ENCODE results near the gene POU1F1. TPM values are rescaled to one million over a fixed set of nuclear protein-coding genes. Genes with fewer than 3 reads are reported as not detected.
A peak's percentile ranks its signal among the peaks of the same experiment; 100 is the strongest.
"Not testable (repeated sequence)": the region's sequence is repeated elsewhere in the genome, so short reads cannot be mapped to it uniquely, and the experiment has no call there.

The POU1F1 gene
- total RNA-seq, 1 donor from 2014 or later = not detected

DNA sequence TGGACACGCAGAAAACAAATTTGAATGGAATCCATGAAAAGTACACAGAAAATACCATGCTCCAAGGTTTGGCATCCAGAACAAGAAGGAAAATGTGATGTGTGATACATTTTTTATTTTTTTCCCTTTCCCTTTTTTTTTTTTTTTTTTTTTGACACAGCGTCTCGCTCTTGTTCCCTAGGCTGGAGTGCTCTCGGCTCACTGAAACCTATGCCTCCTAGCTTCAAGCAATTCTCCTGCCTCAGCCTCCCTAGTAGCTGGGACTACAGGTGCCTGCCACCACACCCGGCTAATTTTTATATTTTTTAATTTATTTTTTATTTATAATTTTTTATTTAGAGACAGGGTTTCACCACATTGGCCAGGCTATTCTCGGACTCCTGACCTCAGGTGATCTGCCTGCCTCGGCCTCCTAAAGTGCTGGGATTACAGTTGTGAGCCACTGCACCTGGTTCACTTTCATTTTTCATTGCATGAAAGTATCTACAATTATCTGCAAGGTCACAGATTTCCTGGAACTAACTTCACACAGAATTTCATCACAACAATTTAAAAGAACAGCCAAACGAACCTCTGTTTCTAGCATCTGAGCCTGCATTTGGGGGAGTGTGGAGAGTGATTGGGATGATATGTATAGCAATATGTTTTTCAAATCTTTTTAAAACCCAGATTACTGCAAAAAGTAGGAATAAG, 8.3 kb downstream of the POU1F1 start:
- intact Hi-C loops (cut with DNase I) = no loop called here
- DNase-seq (no peak), ATAC-seq (ENCODE audit: poor library complexity) (no peak)

DNA sequence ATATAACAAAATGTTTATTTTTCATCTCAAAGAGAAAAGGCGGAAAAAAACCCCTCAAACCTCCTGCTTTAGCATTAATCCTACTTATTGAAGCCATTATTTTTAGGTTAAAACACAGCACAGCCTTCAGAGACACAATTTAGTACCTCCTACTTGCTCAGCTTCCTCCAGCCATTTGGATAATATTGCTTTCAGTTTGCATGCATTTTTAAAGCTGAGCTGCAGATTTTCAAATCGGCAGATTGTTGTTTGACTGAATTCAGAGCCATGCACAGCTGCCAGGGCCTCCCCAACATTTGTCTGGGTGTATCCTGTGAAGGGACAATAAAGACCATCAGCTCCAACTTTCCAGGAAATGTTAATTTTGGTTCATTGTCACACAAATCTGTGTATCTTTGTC, 14.5 kb downstream of the POU1F1 start:
- DNase-seq (no peak), ATAC-seq (ENCODE audit: poor library complexity) (no peak)
- intact Hi-C loops (cut with DNase I) = no loop called here

DNA sequence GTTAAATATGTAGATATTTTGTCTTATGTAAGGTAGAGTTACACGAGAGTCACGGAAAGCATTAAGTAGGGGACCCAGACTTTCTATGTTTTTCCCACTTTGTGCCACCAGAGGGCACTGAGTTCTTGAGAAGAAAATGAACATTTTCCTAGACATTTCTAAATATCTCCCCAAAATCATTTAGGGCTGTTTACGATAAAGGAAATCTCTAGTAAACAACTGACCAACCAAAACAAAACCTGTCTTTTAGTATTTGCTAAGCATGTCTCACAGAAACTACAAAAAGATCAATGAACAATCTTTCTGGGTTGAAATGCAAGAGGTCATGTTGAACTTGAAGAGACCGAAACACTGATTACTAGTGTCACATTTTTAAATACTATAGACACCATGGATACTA, 16.1 kb downstream of the POU1F1 start:
- intact Hi-C loops (cut with DNase I) = no loop called here

DNA sequence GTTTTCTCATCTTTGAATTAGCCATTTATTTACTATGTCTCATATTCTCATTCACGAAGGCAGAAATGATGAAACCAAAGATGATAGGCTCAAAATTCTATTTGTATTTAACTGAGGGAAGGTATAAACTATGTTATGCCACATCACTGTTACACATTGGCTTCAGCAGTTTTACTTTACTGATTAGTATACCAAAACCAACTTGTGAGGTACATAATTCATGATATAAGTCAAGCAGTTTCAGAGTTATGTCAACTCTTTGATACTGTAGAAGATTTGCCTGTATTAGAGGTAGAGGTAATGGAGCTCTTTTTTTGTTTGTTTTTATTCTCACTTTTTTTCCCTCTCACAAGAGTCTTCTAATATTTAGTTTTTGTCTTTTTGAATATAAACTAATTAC, 26.4 kb downstream of the POU1F1 start:
- DNase-seq = no peak
- intact Hi-C loops (cut with DNase I) = no loop called here

More for the DNA sequence above, 16.1 kb downstream of the POU1F1 start:
- DNase-seq (no peak), ATAC-seq (ENCODE audit: poor library complexity) (no peak)

DNA sequence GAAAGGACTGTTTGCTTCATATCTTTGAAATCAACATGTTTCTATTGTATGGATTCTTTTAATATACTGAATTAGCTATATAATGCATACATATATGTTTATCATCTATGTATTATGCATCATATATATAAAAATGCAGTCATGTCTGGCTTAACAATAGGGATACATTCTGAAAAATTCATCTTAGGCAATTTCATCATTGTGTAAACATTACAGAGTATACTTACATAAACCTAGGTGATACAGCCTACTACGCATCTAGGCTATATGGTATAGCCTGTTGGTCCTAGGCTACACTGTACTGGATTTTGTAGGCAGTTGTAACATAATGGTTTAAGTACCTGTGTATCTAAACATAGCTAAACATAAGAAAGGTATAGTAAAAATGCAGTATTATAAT, 27.6 kb downstream of the POU1F1 start:
- ATAC-seq (ENCODE audit: poor library complexity) (no peak), DNase-seq (no peak)
- intact Hi-C loops (cut with DNase I) = no loop called here

More for the DNA sequence above, 26.4 kb downstream of the POU1F1 start:
- no peak for ATAC-seq (ENCODE audit: poor library complexity)

DNA sequence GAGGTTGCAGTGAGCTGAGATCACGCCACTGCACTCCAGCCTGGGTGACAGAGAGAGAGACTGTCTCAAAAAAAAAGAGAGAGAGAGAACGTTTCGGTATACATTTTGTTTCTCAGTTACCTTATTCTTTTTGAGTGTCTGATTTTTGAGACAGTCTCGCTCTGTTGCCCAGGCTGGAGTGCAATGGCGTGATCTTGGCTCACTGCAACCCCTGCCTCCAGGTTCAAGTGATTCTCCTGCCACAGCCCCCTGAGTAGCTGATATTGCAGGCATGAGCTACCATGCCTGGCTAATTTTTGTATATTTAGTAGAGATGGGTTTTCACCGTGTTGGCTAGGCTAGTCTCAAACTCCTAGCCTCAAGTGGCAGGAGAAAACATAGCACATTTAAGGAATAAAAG, 28.2 kb downstream of the POU1F1 start:
- intact Hi-C loops (cut with DNase I); DNase-seq; ATAC-seq (ENCODE audit: poor library complexity): not testable (repeated sequence)

DNA sequence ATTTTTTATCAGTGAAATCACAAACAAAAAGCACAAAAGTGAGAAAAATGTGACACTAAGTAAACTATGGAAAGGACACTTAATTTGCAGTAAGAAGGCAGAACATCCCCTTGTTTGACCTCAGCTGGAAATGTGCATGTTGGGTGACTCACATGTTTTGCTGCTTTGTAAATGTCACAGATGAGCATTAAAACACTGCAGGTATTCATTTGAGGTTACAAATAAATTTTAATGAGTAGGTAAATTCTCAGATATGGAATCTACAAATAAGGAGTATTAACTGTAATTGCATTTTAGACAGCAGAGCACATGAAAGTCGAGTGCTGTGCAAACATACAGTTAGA, 29.0 kb downstream of the POU1F1 start:
- DNase-seq (no peak), ATAC-seq (ENCODE audit: poor library complexity) (no peak)
- intact Hi-C loops (cut with DNase I) = no loop called here

DNA sequence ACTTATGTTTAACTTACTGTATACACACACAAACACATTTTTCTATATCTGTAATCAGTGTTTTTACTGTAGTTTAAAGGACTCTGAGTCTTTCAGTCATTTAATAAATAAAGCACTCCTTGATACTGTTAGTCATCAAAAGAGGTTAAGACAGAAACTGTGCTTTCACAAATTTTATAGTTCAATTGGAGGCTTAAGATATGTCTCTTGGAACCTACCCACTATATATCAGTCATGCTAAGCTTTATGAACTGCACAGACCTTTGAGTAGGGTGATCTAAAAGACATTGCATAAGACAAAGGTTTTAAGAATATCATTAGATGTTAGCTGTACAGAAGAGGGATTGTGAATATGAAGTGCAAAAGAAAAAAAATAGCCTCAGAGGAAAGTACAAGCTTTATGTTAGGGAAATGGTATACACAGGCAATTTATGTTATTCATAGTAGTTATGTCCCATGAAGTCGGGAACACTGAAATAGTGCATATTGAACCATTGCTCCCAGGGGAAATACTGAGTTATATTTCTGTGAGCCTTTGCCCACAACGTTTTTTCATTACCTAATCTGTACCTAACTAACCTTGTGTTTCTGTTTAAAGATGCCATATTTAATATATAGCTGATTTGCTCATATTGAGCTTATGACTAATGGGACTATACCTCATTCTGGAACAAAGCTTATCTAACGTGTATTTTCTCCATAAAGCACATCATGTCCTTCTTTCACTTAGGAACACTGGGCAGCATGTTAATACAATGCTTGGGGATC, 29.5 kb downstream of the POU1F1 start:
- ATAC-seq (ENCODE audit: poor library complexity) = no peak
- no peak for DNase-seq
- intact Hi-C loops (cut with DNase I) = no loop called here

DNA sequence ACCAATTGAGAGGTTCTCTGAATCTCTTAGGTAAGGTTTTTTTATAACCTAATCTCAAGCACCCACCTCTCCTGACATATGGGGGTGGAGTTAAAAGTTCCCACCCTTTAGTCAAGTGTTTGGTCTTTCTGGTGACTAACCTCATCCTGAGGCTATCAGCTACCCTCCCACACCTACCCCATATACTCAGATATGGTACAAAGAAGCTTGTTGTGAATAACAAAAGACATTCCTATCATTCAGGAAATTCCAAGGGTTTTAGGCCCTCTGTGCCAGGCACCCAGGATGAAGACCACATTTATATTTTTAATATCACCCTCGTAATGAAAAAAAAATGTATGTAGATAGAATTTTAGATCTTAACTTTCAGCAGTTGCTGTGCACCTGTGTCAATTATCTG, 40.3 kb downstream of the POU1F1 start:
- intact Hi-C loops (cut with DNase I) = no loop called here
- no peak for ATAC-seq (ENCODE audit: poor library complexity)
- DNase-seq = no peak

DNA sequence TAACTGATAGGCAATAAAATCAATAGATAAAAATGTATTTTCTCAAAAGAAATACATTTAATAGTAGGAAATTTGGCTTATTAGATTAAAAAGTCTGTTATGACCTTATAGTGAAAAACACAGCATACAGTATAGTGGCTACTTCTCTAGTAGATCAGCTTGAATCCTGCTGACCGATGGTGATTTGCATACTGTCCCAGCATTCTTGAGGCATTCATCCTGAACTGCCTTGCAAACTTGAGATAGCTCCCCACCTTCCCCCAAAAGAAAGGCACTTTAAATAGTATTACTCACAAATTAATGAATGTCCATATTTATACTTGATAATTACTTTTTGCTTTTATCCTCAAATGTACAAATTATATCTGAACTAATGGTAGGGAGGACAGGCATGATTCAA, 42.6 kb downstream of the POU1F1 start:
- intact Hi-C loops (cut with DNase I) = no loop called here
- ATAC-seq (ENCODE audit: poor library complexity) (no peak), DNase-seq (no peak)

DNA sequence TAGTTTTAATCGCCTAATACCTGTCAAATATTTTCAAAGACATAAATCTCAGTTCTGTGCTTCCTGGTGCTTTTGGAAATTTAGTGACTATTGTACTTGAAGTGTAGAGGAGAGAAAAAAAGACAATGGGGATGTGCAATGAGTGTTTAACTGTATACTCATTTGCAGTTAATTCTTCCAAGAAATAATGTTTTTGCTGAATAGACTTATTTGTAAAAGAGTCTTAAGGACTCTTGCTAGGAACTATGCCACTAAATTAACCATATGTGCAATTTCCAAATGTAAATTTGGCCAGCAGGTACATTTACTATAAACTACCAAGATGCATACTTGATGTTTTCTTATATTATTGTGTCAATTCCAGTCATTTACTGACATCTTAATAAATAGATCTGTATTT, 47.3 kb downstream of the POU1F1 start:
- DNase-seq (no peak), ATAC-seq (ENCODE audit: poor library complexity) (no peak)
- intact Hi-C loops (cut with DNase I) = no loop called here

DNA sequence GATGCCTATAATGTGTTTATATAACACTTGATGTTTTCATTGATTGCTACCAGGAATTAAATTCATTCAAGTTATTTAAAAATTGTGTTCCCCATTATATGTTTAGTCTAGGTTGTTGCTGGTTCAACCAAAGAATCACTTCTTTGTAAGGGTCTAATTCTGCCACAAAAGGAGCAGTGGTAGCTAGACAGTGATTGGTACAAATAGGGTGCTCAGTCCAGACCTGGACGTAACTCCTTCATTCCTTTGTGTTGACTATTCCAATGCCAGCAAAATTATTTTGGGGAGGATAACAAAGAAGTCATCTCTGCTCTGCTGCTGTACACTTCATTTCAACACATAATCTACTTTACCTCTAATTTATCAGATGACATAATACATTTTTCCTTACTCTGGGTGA, 48.1 kb downstream of the POU1F1 start:
- intact Hi-C loops (cut with DNase I) = no loop called here
- DNase-seq = no peak
- no peak for ATAC-seq (ENCODE audit: poor library complexity)

DNA sequence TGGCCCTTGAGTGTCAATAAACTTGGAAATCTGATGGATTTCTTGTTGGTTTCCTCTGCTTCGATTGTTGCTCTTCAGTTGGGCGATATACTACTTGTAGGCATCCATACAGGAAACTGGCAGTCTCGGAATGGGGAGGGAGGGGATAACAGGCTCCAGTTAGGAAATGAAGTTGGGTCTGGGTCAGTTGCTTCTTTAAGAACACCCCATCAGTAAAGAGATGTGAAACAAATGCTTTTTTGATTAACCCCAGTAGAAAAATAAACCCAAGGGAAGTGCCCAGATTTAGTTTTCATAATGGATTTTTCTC, 48.6 kb downstream of the POU1F1 start:
- ATAC-seq (ENCODE audit: poor library complexity) (no peak), DNase-seq (no peak)
- intact Hi-C loops (cut with DNase I) = no loop called here

DNA sequence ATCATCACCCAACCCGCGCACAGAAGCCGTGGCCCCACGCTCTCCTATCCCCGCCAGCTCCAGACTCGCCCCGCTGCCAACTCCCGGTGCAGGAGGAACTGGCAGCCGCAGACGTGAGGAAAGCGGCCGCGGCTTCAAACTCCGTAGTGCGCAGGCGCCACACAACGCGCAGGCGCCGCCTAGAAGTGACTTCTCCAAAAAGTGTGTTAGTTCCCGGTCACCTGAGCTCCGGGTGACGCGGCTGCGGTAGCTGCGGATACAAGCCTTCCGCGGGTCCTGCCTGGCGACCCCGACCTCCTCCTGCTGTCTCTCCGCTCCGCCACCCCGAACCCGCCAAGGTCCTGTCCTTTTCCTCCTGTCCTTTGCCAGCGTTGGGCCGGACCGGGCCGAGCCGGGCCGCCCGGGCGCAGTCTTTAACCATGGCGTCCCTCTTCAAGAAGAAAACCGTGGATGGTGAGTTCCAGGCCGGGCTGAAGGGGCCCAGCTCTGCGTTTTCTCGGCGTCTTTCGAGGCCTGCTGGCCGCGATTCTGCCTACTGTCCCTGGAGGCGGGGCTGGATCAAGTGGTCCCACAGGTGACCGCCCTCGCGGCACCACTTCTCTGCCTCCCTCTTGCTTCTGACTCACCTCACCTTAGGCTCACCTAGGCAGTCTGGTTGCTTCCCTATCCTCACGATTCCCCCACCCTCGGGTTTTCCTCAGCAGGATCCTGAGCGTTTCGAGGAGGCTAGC, 49.1 kb downstream of the POU1F1 start, which contains the start of gene CHMP2B:
TSS of gene CHMP2B (plus strand) at position 206 of the 731 bp plus-strand sequence. CDS start at position 420, 214 bp downstream.
- ATAC-seq (ENCODE audit: poor library complexity) = peak; percentile 99
- intact Hi-C loops (cut with DNase I) = no loop called here
- peak; percentile 97 for DNase-seq

DNA sequence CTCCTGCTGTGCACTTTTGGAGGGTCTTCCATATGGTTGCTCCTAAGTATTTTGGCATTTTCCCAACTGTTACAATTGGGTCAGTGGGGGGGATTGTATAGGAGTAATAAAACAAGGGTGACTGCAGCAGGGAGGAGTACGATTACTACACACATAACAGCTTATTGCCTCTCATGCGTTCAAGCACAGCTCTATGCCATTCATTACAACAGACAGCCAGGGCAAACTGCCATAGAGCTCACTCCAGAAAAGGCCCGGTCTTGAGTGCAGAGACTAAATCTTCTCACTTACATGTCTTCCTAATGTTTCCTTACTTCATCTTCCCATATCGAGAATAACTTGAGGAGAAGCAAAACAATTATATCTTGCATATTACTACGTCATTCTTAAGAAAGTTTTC, 50.7 kb downstream of the POU1F1 start:
- ATAC-seq (ENCODE audit: poor library complexity) (no peak), DNase-seq (no peak)
- intact Hi-C loops (cut with DNase I) = no loop called here

DNA sequence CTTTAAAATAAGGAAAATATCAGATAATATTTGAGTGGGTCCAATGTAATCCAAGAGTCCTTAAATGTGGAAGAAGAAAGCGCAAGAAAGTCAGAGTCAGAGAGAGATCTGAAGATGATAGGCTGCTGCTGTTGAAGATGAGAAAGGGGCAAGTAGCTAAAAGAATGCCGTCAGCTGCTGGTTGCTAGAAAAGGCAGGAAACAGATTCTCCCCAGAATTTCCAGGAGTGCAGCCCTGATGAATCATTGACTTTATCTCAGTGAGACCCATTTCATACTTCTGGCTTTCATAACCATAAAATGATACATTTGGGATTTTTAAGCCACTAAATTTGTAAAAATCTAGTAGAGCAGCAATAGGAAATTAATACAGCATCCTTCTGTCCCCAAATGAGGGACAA, 56.8 kb downstream of the POU1F1 start:
- no peak for ATAC-seq (ENCODE audit: poor library complexity)
- intact Hi-C loops (cut with DNase I) = no loop called here
- DNase-seq = no peak

DNA sequence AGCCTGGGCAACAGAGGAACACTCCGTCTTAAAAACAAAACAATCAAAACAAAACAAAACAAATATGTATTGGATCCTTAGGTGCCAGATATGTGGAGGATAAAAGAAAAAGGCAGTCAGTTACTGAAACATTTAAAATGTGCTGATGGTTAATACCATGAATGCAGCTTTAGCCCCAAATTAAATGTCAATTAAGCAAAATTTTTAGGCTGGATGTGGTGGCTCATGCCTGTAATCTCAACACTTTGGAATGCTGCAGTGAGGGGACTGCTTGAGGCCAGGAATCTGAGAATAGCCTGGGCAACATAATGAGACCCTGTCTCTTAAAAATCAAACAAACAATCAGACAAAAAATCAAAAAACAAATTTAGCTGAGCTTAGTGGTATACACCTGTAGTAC, 57.8 kb downstream of the POU1F1 start:
- intact Hi-C loops (cut with DNase I) = no loop called here
- no peak for ATAC-seq (ENCODE audit: poor library complexity)
- DNase-seq = no peak
